ENCODE measurements around the gene F12.
A peak's percentile ranks its signal among the peaks of the same experiment; 100 is the strongest.

The F12 gene

GRCh38 chr5:177446200-177447065 lies 37.1 kb upstream of the F12 start, which contains the start of gene PRR7:
Gene PRR7 (plus strand): TSS chr5:177446814. CDS start chr5:177455068, 8,254 bp downstream.
- DNase-seq, result peak; percentile 83
- peak; percentile 57 for ATAC-seq

GRCh38 chr5:177445917-177446199 lies 36.5 kb upstream of the F12 start:
- ATAC-seq, result no peak
- no peak for DNase-seq

- DNase-seq (peak; percentile 8), ATAC-seq (no peak)
Observed at GRCh38 chr5:177445052-177445916, 35.9 kb upstream of the F12 start.

GRCh38 chr5:177444106-177445051 lies 35.0 kb upstream of the F12 start:
- no peak for ATAC-seq
- DNase-seq, result no peak

- no peak for ATAC-seq
- no peak for DNase-seq
Observed at GRCh38 chr5:177443144-177443983, 34.0 kb upstream of the F12 start.

- ATAC-seq (no peak), DNase-seq (no peak)
Observed at GRCh38 chr5:177442066-177442826, 32.9 kb upstream of the F12 start.

- ATAC-seq (no peak), DNase-seq (no peak)
Observed at GRCh38 chr5:177440990-177441780, 31.8 kb upstream of the F12 start.

- ATAC-seq (peak; percentile 74), DNase-seq (peak; percentile 63)
Observed at GRCh38 chr5:177440211-177440989, 31.0 kb upstream of the F12 start.

- DNase-seq, result no peak
- no peak for ATAC-seq
Observed at GRCh38 chr5:177439518-177440053, 30.2 kb upstream of the F12 start.

- ATAC-seq, result no peak
- no peak for DNase-seq
Observed at GRCh38 chr5:177438468-177438867, 29.1 kb upstream of the F12 start.

GRCh38 chr5:177437623-177438022 lies 28.3 kb upstream of the F12 start:
- no peak for DNase-seq

GRCh38 chr5:177435847-177436536 lies 26.6 kb upstream of the F12 start:
- DNase-seq, result no peak

More at GRCh38 chr5:177437623-177438022, 28.3 kb upstream of the F12 start:
- ATAC-seq, result no peak

GRCh38 chr5:177434942-177435738 lies 25.8 kb upstream of the F12 start:
- DNase-seq (no peak), ATAC-seq (no peak)

More at GRCh38 chr5:177435847-177436536, 26.6 kb upstream of the F12 start:
- ATAC-seq, result no peak

GRCh38 chr5:177434437-177434836 lies 25.1 kb upstream of the F12 start:
- peak; percentile 65 for ATAC-seq
- DNase-seq, result peak; percentile 66

GRCh38 chr5:177433658-177434217 lies 24.4 kb upstream of the F12 start:
- no peak for ATAC-seq

GRCh38 chr5:177432839-177433657 lies 23.7 kb upstream of the F12 start:
- DNase-seq, result no peak
- no peak for ATAC-seq

More at GRCh38 chr5:177433658-177434217, 24.4 kb upstream of the F12 start:
- no peak for DNase-seq
